ENCODE data around the gene KLHL18.

DNA sequence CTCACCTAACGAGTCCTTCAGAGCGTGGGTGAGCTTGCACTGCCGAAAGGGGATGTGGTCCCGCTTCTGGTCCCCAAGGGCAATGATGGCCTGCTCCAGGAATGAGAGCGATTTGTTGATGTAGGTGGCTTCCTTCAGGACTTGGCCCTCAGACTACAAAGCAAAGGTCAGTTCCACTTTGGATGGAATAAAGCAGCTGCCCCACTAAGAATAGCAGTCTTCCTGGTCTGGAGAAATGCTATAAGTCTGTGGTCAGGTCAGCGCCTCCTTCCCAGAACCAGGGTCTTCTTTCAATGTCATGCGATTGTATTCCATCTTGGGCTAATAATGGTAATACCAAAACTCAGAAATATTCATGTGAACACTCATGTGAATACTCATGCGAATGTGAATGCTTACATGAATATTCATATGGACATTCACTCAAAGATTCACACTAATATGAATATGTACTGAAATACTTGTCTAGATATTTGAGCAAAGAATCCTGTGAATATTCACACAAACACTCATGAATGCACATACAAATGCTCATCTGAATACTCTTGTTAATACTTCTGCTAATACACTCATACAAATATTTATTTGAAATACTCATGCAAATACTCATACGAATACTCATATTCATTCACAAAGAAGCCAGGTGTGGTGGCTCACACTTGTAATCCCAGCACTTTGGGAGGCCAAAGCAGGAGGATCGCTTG is 16.9 kb upstream of the KLHL18 start:
- no peak for TF ChIP-seq POLR2A (IDR thresholded peaks at IDR 0.05; ENCODE audit: low read length)
- TF ChIP-seq GATA1 (IDR thresholded peaks at IDR 0.05; ENCODE audit: low read depth, low read length) = no peak
